PFSK-1 (cell line): ENCODE results near the gene SSH3.

Source experiments
- FOXP2 ChIP-seq: optimal IDR thresholded peaks from 2 replicates; pipeline ENCODE3; 2011; ENCODE audit warnings: borderline replicate concordance, control low read depth, inconsistent platforms; ENCODE audit not compliant: insufficient read depth; ENCODE audit errors: extremely low read length, extremely low read depth
- POLR2AphosphoS5 ChIP-seq: IDR thresholded peaks from 2 replicates; pipeline ENCODE4 v1.6.1; 2012; ENCODE audit warnings: low read depth, mild to moderate bottlenecking, control low read depth, low read length, moderate library complexity
- REST ChIP-seq, 2 experiments: IDR thresholded peaks; 2 replicates each; pipeline versions ENCODE4 v1.6.1 to v1.8.0; 2011 to 2012; ENCODE audit warnings: low read depth in 2 of 2, low read length in 2 of 2, control low read depth in 1 of 2, inconsistent platforms in 1 of 2, mild to moderate bottlenecking in 1 of 2, moderate library complexity in 1 of 2; ENCODE audit not compliant: insufficient read depth in 1 of 2
- SIN3A ChIP-seq: IDR thresholded peaks from 2 replicates; pipeline ENCODE4 v1.6.1; 2012; ENCODE audit warnings: mild to moderate bottlenecking, low read length, moderate library complexity, borderline replicate concordance; ENCODE audit not compliant: insufficient read depth
- TAF1 ChIP-seq: IDR thresholded peaks from 2 replicates; pipeline ENCODE4 v1.6.1; 2012; ENCODE audit warnings: low read length, control low read depth, borderline replicate concordance; ENCODE audit not compliant: insufficient read depth

DNA sequence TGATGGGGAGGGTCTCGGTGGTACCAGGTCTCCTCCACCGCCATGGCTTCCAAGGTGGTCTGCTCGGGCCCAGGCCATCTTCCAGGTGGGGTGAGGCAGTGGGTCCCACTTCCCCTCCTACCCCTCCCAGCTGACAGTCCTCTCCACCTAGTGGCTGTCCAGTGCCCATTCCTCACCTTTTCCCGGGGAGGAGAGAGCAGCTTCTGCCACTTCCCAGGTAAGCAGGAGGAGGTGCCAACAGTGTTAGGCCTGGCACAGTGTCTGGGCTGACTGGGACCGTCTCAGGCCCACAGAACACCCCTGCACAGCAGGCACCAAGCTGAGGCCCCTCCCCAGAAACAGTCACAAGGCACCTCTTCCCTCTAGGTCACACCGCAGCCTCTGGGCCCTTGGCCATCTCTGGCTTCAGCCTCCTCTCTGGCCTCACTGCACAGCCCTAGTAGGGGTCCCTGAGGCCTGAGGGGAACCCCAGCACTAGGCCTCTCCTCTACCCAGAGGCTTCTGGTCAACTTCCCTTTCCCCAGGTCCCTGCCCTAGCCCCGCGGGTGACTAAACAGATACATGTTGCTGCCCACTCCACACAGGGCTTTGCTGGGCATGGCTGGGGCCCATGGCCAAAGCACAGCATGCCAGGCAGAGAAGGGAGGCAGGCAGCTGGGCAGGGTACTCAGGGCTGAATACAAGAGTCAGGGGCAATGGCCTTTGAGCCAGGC, 16.6 kb upstream of the SSH3 start:
- TF ChIP-seq SIN3A: no peak
- no peak for TF ChIP-seq POLR2AphosphoS5
- TF ChIP-seq REST (IDR thresholded peaks at IDR 0.05; ENCODE audit: insufficient read depth in 1 of 2, low read depth in 2 of 2, low read length in 2 of 2): no peak
- no peak for TF ChIP-seq TAF1
- TF ChIP-seq FOXP2: no peak
